Subcutaneous adipose tissue (tissue), 4 donors: Measurements from ENCODE around the gene PIP5K1C. TPM values are rescaled to one million over a fixed set of nuclear protein-coding genes. Genes with fewer than 3 reads are reported as not detected.

Experiments
- total RNA-seq, 4 donors: library from RNA; depleted of rRNA; stranded (reverse); fragments of >200 nt; gene quantifications; one replicate each; pipeline ENCODE4 v1.1.0, GENCODE V29; 2016
- TF ChIP-seq, protein P1 (sequence below): fragments of 450-650 bp; IDR thresholded peaks from one replicate; pipeline ENCODE4 v1.5.1; 2016; ENCODE audit warnings: low read depth, mild to moderate bottlenecking, control low read depth, antibody characterized with exemption, moderate library complexity

PIP5K1C gene
- total RNA-seq, 4 donors from 2014 or later, result 10.1 to 25.4 (median 13.7) TPM

DNA sequence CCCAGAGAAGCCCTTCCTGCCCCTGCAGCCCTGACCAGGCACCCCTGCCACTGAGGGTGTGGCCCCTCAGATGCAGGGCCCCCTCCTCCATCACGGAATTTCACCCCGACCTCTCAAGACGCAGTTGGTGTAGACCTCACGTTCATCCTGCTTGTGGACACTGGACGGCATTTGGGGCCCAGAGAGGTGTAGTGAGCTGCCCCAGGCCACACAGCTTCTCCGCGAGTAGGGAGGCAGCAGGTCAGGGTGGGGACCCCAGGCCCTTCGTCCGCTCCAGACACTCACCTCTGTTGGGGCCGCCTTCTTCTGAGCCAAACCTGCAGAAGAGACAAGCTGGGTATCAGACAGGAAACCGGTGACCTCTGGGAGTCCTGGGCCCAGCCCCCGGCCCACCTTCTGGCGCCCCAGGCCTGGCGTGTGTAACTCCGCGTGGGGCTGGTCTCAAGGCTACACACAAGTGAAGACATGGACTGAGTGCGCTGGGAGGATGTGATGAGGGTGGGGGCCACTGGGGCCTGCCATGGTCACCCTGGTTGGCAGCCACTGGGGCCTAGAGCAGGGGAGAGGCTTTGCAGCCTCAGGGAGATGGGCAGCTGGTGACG lies 33.1 kb downstream of the PIP5K1C start:
- TF ChIP-seq, protein P1, sequence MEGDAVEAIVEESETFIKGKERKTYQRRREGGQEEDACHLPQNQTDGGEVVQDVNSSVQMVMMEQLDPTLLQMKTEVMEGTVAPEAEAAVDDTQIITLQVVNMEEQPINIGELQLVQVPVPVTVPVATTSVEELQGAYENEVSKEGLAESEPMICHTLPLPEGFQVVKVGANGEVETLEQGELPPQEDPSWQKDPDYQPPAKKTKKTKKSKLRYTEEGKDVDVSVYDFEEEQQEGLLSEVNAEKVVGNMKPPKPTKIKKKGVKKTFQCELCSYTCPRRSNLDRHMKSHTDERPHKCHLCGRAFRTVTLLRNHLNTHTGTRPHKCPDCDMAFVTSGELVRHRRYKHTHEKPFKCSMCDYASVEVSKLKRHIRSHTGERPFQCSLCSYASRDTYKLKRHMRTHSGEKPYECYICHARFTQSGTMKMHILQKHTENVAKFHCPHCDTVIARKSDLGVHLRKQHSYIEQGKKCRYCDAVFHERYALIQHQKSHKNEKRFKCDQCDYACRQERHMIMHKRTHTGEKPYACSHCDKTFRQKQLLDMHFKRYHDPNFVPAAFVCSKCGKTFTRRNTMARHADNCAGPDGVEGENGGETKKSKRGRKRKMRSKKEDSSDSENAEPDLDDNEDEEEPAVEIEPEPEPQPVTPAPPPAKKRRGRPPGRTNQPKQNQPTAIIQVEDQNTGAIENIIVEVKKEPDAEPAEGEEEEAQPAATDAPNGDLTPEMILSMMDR, result no peak

DNA sequence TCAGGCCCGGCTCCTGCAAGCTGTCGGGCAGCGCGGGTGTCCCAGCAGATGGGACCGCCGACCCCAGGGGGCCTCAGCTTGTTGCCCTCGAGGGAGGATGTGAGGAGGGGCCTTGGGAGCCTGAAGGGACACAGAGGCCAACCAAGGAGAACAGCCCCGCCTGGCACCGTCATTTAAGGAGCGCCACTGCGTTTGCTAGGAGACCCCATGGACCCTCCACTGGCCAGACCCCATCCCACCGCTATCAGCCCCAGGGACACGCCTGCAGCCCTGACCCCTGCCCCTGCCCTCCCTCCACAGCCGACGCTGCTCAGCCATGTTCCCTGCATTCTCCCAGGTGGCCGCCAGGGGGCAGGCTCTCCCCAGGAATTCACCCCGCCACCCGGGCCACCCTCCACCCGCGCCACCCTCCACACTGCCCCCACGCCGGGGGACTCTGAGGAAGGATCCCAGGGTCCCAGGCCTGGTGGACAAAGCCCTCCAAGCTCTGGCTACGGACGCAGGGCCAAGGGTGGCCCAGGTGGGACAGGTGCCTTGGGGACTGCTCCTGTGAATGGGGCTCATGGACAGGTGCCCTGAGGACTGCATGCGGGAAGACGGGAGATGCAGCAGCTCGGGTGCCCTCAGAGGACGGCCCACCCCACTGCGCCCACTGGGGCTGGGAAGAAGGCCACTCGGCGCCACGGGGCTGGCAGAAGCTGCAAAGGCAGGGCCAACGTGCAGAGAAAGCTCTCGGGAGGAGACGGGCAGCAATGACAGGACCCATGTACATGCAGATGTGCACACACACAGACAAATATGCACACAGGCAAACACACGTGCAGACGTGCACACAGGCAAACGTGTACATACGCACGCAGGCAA lies 34.4 kb downstream of the PIP5K1C start:
- TF ChIP-seq, protein P1, result no peak

DNA sequence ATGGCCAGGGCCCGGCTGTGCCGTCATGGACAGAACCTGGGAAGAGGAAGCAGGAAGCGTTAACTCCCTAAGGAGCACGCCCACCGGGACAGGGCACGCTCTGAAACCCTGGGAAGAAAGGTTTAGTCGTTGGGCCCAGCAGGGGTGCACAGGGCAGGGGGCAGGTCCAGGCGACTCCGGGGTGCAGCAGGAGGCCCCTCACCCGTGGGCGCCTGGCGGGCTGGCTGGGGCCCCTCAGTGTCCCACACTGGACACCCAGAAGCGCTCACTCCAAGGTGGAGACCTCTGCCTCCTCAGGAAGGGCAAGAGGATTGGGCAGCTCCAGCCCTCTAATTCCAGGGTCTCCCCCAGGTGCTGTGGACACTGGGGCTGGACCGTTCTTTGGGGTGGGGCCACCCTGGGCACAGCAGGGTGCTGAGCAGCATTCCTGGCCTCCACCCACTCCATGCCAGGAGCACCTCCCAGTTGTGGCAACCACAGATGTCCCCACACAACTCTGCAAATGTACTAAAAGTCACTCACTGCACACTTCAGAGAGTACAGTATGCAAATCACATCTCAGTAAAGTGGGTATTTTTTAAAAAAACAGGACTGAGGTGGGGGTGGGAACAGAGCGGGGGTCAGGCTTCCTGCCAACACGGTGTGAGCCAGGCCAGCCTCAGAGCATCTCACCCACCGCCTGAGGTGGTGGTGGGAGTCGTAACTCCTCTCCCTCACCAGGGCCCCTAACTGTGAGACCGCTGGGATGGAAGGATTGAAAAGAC lies 35.2 kb downstream of the PIP5K1C start:
- TF ChIP-seq, protein P1, result no peak

DNA sequence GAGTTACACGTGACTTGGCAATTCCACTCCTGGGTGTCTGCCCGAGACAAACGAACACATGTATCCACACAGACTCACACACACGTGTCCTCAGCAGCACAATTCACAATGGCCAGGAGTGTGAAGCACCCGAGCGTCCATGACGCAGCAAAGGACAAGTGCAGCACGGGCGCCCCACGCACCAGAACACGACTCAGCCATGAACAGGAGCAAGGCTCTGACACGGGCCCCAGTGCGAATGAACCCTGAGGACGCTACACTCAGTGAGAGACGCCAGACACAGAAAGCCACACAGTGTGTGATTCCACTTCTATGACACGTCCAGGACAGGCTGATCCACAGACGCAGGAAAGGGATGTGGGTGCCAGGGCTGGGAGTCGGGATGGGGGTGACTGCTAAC lies 36.4 kb downstream of the PIP5K1C start:
- TF ChIP-seq, protein P1, result no peak

DNA sequence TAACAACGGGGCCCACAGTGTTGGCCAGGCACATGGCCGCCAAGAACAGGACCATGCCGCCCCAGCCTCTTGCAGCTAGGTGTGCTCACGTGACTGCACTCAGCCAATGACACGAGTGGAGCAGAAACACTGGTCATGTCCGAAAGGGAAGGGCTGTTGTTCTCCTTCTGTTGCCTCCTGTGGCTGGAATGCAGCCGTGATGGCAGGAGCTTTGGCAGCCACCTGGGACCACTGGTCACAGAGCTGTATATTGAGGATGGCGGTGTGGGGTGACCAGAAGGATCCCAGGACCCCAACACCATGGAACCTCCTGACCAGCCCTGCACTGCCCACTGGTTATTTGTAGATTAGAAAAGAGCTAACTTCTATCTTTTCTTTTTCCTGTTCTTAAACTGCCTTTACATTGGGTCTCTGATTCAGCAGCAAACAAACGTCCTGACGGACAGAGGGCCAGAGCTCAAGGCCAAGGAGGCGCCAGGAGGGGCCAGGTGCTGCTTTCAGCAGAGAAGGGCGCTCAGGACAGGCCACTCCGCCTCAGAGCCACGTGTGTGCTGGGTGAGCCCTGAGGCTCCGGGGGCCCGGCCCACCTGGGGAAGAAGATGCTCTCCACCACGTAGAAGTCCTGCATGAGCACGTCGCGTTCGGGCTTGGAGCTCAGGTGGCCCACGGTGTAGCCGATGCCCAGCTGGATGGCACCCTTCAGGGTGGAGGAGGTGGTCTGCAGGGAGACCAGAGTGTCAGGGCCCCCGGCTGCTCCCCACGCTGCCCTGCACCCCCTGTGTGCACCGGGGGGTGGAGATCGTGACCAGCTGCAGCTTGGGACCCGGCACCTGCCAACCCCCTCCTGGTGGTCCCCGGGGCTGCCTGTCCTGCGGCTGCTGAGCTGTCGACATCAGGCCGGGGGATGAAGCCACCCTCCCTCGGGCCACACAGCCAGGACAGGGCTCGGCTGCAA lies 38.7 kb downstream of the PIP5K1C start:
- TF ChIP-seq, protein P1, result no peak

DNA sequence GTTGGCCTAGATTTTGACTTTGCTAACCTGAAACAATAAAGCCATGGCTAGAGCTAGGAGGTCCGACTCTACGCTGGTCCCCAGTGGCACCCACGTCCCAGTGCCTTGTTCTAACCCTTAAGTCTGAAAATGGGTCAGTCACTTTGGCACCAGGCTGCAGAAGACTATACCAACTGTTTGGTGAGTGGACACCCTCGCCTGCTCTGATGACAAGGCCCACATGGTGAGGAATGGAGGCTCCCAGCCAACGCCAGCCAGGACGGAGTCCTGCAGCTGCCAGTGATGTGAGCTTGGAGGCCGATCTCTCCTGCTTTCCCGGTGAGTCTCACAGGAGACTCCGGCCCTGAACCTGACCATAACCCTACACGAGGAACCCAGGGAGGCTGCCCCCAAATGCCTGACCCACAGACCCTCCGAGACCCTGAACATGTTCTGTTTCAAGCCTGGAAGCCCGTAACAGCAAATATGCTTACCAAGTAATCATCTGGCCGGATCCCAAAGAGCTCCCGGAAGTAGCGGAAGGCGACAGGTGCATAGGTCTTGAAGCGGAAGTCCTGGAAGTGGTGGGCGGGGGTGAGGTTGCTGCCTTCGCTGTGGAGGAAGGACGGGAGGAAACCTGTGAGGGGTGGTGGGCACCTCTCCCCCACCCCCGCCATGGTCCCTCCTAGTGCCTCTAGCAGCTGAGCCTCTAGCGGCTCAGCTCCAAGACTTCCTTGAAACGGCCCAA lies 39.6 kb downstream of the PIP5K1C start:
- TF ChIP-seq, protein P1, result no peak
